Stimulated activated CD4-positive, alpha-beta T cell treated with anti-CD3 and anti-CD28 coated beads, TNF-alpha, amount 100 ng/mL, for 1 hour (primary cell): ENCODE data around the gene TNS3.

ENCODE experiments used
- DNase-seq, 3 donors: peaks; one replicate each; pipeline ENCODE4 v3.0.0-alpha.2; 2020; ENCODE audit warnings: low read depth in 3 of 3, low spot score in 1 of 3

The TNS3 gene

GRCh38 chr7:47582764-47583738, 1.1 kb upstream of the TNS3 start:
- no peak for DNase-seq

- DNase-seq, result no peak
Observed at GRCh38 chr7:47581438-47581803, 490 bp downstream of the TNS3 start.

GRCh38 chr7:47580811-47581331, 1.0 kb downstream of the TNS3 start:
- DNase-seq, result no peak

GRCh38 chr7:47580175-47580706, 1.7 kb downstream of the TNS3 start:
- no peak for DNase-seq

GRCh38 chr7:47579458-47579857, 2.5 kb downstream of the TNS3 start:
- no peak for DNase-seq

GRCh38 chr7:47578579-47579270, 3.2 kb downstream of the TNS3 start:
- DNase-seq, result no peak

- no peak for DNase-seq
Observed at GRCh38 chr7:47577321-47577919, 4.5 kb downstream of the TNS3 start.

GRCh38 chr7:47576866-47577306, 5.0 kb downstream of the TNS3 start:
- DNase-seq, result no peak

- no peak for DNase-seq
Observed at GRCh38 chr7:47576031-47576865, 5.7 kb downstream of the TNS3 start.

GRCh38 chr7:47574482-47575329, 7.2 kb downstream of the TNS3 start:
- DNase-seq, result no peak

GRCh38 chr7:47573758-47574481, 8.0 kb downstream of the TNS3 start:
- no peak for DNase-seq

GRCh38 chr7:47572939-47573757, 8.8 kb downstream of the TNS3 start:
- DNase-seq, result no peak

- DNase-seq, result no peak
Observed at GRCh38 chr7:47572094-47572445, 9.8 kb downstream of the TNS3 start.

GRCh38 chr7:47571331-47572093, 10.4 kb downstream of the TNS3 start:
- DNase-seq, result no peak

GRCh38 chr7:47570649-47571050, 11.3 kb downstream of the TNS3 start:
- DNase-seq, result no peak

GRCh38 chr7:47568547-47568946, 13.4 kb downstream of the TNS3 start:
- DNase-seq, result no peak

- DNase-seq, result no peak
Observed at GRCh38 chr7:47568056-47568455, 13.9 kb downstream of the TNS3 start.
